WTC11 (cell line): ENCODE data around the gene NRXN3. TPM values are rescaled to one million over a fixed set of nuclear protein-coding genes. Genes with fewer than 3 reads are reported as not detected.

Experiments
- ATAC-seq: fragments of 200-7000 bp; cut with Tn5 transposase; 2 replicates; pipeline ENCODE4 v1.10.0; 2021; ENCODE audit warnings: mild to moderate bottlenecking, moderate library complexity
- CTCF ChIA-PET: fragments of 300-600 bp; sonication (Branson Sonifier 250); formaldehyde crosslinking; loops from one replicate; lab custom pipeline; 2021; ENCODE audit warnings: antibody characterized with exemption; lab: Charles Lee
- POLR2A ChIA-PET: fragments of 350-600 bp; sonication (Branson Sonifier 250); formaldehyde crosslinking; loops from one replicate; lab custom pipeline; 2021; ENCODE audit warnings: antibody characterized with exemption; lab: Charles Lee
- DNase-seq: peaks from one replicate; pipeline ENCODE4 v3.0.0; 2021; ENCODE audit warnings: low spot score
- H3K27ac Mint-ChIP-seq: 2 replicates; pipeline ENCODE4 v1.8.0; 2021; ENCODE audit warnings: mixed read lengths
- H3K27me3 Mint-ChIP-seq: 2 replicates; pipeline ENCODE4 v1.8.0; 2021; ENCODE audit warnings: low read depth, mild to moderate bottlenecking, moderate library complexity, mixed read lengths
- H3K36me3 Mint-ChIP-seq: 2 replicates; pipeline ENCODE4 v1.8.0; 2021; ENCODE audit warnings: mixed read lengths
- H3K4me1 Mint-ChIP-seq: 2 replicates; pipeline ENCODE4 v1.8.0; 2022; ENCODE audit warnings: mixed read lengths
- H3K4me3 Mint-ChIP-seq: 2 replicates; pipeline ENCODE4 v1.8.0; 2021; ENCODE audit warnings: mild to moderate bottlenecking, moderate library complexity, mixed read lengths
- H3K9me3 Mint-ChIP-seq: 2 replicates; pipeline ENCODE4 v1.8.0; 2021; ENCODE audit warnings: mixed read lengths
- CBFB ChIP-seq: sonication (generic); formaldehyde crosslinking; IDR thresholded peaks from 2 replicates; pipeline ENCODE4 v1.8.1; 2022; ENCODE audit warnings: mild to moderate bottlenecking, low read depth, missing genetic modification reagents
- ELF4 ChIP-seq: sonication (generic); formaldehyde crosslinking; IDR thresholded peaks from 2 replicates; pipeline ENCODE4 v1.8.1; 2022; ENCODE audit warnings: low read depth, mild to moderate bottlenecking, moderate library complexity, missing genetic modification reagents
- FOXK1 ChIP-seq: sonication (generic); formaldehyde crosslinking; IDR thresholded peaks from 2 replicates; pipeline ENCODE4 v1.8.0; 2022; ENCODE audit warnings: mild to moderate bottlenecking, moderate library complexity, missing genetic modification reagents
- GABPB1 ChIP-seq: sonication (generic); formaldehyde crosslinking; IDR thresholded peaks from 2 replicates; pipeline ENCODE4 v1.8.1; 2023; ENCODE audit warnings: mild to moderate bottlenecking, missing genetic modification reagents
- GRHL2 ChIP-seq: fragments of 250-450 bp; sonication (Bioruptor Pico); IDR thresholded peaks from 2 replicates; pipeline ENCODE4 v1.8.0; 2022; ENCODE audit warnings: mild to moderate bottlenecking, moderate library complexity; ENCODE audit not compliant: insufficient replicate concordance, severe bottlenecking
- MXD4 ChIP-seq: fragments of 250-450 bp; sonication (Bioruptor Pico); IDR thresholded peaks from 2 replicates; pipeline ENCODE4 v1.8.0; 2021; ENCODE audit warnings: mild to moderate bottlenecking, moderate library complexity, borderline replicate concordance
- NFATC4 ChIP-seq: fragments of 250-450 bp; sonication (Bioruptor Pico); IDR thresholded peaks from 2 replicates; pipeline ENCODE4 v1.9.0; 2021; ENCODE audit warnings: mild to moderate bottlenecking
- NFE2L1 ChIP-seq: sonication (generic); formaldehyde crosslinking; IDR thresholded peaks from 2 replicates; pipeline ENCODE4 v1.8.1; 2023; ENCODE audit warnings: missing genetic modification reagents
- OVOL2 ChIP-seq: fragments of 250-450 bp; sonication (Bioruptor Pico); IDR thresholded peaks from 2 replicates; pipeline ENCODE4 v1.9.0; 2021; ENCODE audit warnings: mild to moderate bottlenecking, borderline replicate concordance
- PRDM15 ChIP-seq: sonication (generic); formaldehyde crosslinking; IDR thresholded peaks from 2 replicates; pipeline ENCODE4 v1.8.0; 2022; ENCODE audit warnings: missing genetic modification reagents
- SP1 ChIP-seq: sonication (generic); formaldehyde crosslinking; conservative IDR thresholded peaks from 2 replicates; pipeline ENCODE4 v1.8.1; 2022; ENCODE audit warnings: missing genetic modification reagents
- TEAD4 ChIP-seq: sonication (generic); formaldehyde crosslinking; IDR thresholded peaks from 2 replicates; pipeline ENCODE4 v1.8.0; 2022; ENCODE audit warnings: mild to moderate bottlenecking, missing genetic modification reagents
- TP53 ChIP-seq: sonication (generic); formaldehyde crosslinking; IDR thresholded peaks from 2 replicates; pipeline ENCODE4 v1.8.1; 2023; ENCODE audit warnings: mild to moderate bottlenecking, missing genetic modification reagents
- ZMAT4 ChIP-seq: fragments of 250-450 bp; sonication (Bioruptor Pico); IDR thresholded peaks from 2 replicates; pipeline ENCODE4 v1.9.0; 2021; ENCODE audit warnings: mild to moderate bottlenecking
- ZNF138 ChIP-seq: sonication (generic); formaldehyde crosslinking; conservative IDR thresholded peaks from 2 replicates; pipeline ENCODE4 v1.8.1; 2022; ENCODE audit warnings: mild to moderate bottlenecking, moderate library complexity, missing genetic modification reagents
- ZNF396 ChIP-seq: fragments of 250-450 bp; sonication (Bioruptor Pico); IDR thresholded peaks from 2 replicates; pipeline ENCODE4 v1.8.0; 2021; ENCODE audit warnings: mild to moderate bottlenecking, moderate library complexity, borderline replicate concordance
- ZNF416 ChIP-seq: fragments of 250-450 bp; sonication (Bioruptor Pico); IDR thresholded peaks from 2 replicates; pipeline ENCODE4 v1.9.0; 2021; ENCODE audit warnings: mild to moderate bottlenecking, inconsistent platforms
- ZNF423 ChIP-seq: fragments of 250-450 bp; sonication (Bioruptor Pico); IDR thresholded peaks from 2 replicates; pipeline ENCODE4 v2.1.2; 2022; ENCODE audit warnings: mild to moderate bottlenecking, moderate library complexity
- ZSCAN18 ChIP-seq: fragments of 250-450 bp; sonication (Bioruptor Pico); IDR thresholded peaks from 2 replicates; pipeline ENCODE4 v2.1.2; 2022; ENCODE audit warnings: mild to moderate bottlenecking, moderate library complexity
- total RNA-seq: library from RNA; stranded (reverse); gene quantifications from 3 replicates; pipeline ENCODE4 v1.2.3, GENCODE V29; 2021
- TF ChIP-seq, protein P1 (sequence below): fragments of 250-450 bp; sonication (Bioruptor Pico); IDR thresholded peaks from 2 replicates; pipeline ENCODE4 v1.8.0; 2021; ENCODE audit warnings: mild to moderate bottlenecking
- TF ChIP-seq, protein P2 (sequence below): sonication (generic); formaldehyde crosslinking; IDR thresholded peaks from 2 replicates; pipeline ENCODE4 v1.8.0; 2023; ENCODE audit warnings: missing genetic modification reagents, mild to moderate bottlenecking, borderline replicate concordance
- TF ChIP-seq, protein P3 (sequence below): fragments of 250-450 bp; sonication (Bioruptor Pico); IDR thresholded peaks from 2 replicates; pipeline ENCODE4 v1.9.0; 2021; ENCODE audit warnings: mild to moderate bottlenecking
- TF ChIP-seq, protein P4 (sequence below): sonication (generic); formaldehyde crosslinking; IDR thresholded peaks from 2 replicates; pipeline ENCODE4 v1.8.0; 2022; ENCODE audit warnings: mild to moderate bottlenecking, missing genetic modification reagents

NRXN3 gene
- total RNA-seq, 1 experiment from 2014 or later = 3.0 TPM

DNA sequence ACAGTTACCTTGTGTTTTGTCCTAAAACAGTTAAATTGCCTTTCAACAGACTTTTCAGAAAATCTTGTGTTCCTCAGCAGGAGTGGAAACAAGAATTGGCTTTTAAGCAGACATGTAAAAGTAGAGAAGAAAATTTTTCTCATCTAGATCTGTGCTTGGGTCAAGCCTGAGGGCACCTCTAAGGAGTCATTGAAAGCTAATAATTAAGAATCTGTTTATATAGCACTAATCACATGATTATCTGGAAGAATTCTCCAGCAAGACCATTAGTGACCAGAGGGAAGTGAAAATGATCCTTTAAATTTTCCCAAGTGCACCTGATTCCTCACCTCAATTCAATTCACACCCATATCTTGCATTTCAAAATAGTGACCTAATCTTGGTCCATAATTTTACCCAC lies 1746.1 kb downstream of the NRXN3 start:
- ATAC-seq (no peak), DNase-seq (no peak)
- peaks cover 3% of the 10 kb centered on the region; the same call in 1 of the 2 replicates for H3K27me3 Mint-ChIP-seq
- H3K9me3 Mint-ChIP-seq = peaks cover 57% of the 10 kb centered on the region
- ChIA-PET POLR2A (no interaction called here), CTCF (no interaction called here)
- no peaks in the 10 kb centered on the region for H3K4me1 Mint-ChIP-seq
- H3K36me3 Mint-ChIP-seq = peaks cover 12% of the 10 kb centered on the region
- H3K27ac Mint-ChIP-seq = no peak overlapping the region
- H3K4me3 Mint-ChIP-seq = no peak overlapping the region
- TF ChIP-seq NFE2L1 (no peak), SP1 (CRISPR knock-in tag) (no peak), ZNF138 (CRISPR knock-in tag) (no peak), TEAD4 (no peak), TP53 (no peak), PRDM15 (CRISPR knock-in tag) (no peak), ZNF416 (no peak), ZNF423 (CRISPR knock-in tag) (no peak), OVOL2 (no peak), GRHL2 (CRISPR knock-in tag) (no peak), ELF4 (CRISPR knock-in tag) (no peak)
- TF ChIP-seq, protein P1, sequence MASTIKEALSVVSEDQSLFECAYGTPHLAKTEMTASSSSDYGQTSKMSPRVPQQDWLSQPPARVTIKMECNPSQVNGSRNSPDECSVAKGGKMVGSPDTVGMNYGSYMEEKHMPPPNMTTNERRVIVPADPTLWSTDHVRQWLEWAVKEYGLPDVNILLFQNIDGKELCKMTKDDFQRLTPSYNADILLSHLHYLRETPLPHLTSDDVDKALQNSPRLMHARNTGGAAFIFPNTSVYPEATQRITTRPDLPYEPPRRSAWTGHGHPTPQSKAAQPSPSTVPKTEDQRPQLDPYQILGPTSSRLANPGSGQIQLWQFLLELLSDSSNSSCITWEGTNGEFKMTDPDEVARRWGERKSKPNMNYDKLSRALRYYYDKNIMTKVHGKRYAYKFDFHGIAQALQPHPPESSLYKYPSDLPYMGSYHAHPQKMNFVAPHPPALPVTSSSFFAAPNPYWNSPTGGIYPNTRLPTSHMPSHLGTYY = no peak

- no peaks in the 10 kb centered on the region for H3K4me1 Mint-ChIP-seq
- ChIA-PET POLR2A (no interaction called here), CTCF (no interaction called here)
- ATAC-seq = no peak
- peaks cover 3% of the 10 kb centered on the region; the same call in 1 of the 2 replicates for H3K27me3 Mint-ChIP-seq
- H3K36me3 Mint-ChIP-seq = peaks cover 12% of the 10 kb centered on the region
- TF ChIP-seq GABPB1 (CRISPR knock-in tag) = no peak
- TF ChIP-seq MXD4 = no peak
- TF ChIP-seq FOXK1 = no peak
- no peak for TF ChIP-seq ZNF396 (CRISPR knock-in tag)
- TF ChIP-seq, protein P2, sequence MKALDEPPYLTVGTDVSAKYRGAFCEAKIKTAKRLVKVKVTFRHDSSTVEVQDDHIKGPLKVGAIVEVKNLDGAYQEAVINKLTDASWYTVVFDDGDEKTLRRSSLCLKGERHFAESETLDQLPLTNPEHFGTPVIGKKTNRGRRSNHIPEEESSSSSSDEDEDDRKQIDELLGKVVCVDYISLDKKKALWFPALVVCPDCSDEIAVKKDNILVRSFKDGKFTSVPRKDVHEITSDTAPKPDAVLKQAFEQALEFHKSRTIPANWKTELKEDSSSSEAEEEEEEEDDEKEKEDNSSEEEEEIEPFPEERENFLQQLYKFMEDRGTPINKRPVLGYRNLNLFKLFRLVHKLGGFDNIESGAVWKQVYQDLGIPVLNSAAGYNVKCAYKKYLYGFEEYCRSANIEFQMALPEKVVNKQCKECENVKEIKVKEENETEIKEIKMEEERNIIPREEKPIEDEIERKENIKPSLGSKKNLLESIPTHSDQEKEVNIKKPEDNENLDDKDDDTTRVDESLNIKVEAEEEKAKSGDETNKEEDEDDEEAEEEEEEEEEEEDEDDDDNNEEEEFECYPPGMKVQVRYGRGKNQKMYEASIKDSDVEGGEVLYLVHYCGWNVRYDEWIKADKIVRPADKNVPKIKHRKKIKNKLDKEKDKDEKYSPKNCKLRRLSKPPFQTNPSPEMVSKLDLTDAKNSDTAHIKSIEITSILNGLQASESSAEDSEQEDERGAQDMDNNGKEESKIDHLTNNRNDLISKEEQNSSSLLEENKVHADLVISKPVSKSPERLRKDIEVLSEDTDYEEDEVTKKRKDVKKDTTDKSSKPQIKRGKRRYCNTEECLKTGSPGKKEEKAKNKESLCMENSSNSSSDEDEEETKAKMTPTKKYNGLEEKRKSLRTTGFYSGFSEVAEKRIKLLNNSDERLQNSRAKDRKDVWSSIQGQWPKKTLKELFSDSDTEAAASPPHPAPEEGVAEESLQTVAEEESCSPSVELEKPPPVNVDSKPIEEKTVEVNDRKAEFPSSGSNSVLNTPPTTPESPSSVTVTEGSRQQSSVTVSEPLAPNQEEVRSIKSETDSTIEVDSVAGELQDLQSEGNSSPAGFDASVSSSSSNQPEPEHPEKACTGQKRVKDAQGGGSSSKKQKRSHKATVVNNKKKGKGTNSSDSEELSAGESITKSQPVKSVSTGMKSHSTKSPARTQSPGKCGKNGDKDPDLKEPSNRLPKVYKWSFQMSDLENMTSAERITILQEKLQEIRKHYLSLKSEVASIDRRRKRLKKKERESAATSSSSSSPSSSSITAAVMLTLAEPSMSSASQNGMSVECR (CRISPR knock-in tag) = no peak
- no peak for TF ChIP-seq CBFB (CRISPR knock-in tag)
- TF ChIP-seq, protein P3, sequence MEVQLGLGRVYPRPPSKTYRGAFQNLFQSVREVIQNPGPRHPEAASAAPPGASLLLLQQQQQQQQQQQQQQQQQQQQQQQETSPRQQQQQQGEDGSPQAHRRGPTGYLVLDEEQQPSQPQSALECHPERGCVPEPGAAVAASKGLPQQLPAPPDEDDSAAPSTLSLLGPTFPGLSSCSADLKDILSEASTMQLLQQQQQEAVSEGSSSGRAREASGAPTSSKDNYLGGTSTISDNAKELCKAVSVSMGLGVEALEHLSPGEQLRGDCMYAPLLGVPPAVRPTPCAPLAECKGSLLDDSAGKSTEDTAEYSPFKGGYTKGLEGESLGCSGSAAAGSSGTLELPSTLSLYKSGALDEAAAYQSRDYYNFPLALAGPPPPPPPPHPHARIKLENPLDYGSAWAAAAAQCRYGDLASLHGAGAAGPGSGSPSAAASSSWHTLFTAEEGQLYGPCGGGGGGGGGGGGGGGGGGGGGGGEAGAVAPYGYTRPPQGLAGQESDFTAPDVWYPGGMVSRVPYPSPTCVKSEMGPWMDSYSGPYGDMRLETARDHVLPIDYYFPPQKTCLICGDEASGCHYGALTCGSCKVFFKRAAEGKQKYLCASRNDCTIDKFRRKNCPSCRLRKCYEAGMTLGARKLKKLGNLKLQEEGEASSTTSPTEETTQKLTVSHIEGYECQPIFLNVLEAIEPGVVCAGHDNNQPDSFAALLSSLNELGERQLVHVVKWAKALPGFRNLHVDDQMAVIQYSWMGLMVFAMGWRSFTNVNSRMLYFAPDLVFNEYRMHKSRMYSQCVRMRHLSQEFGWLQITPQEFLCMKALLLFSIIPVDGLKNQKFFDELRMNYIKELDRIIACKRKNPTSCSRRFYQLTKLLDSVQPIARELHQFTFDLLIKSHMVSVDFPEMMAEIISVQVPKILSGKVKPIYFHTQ (CRISPR knock-in tag) = no peak
- TF ChIP-seq ZMAT4 (CRISPR knock-in tag) = no peak
- TF ChIP-seq, protein P4, sequence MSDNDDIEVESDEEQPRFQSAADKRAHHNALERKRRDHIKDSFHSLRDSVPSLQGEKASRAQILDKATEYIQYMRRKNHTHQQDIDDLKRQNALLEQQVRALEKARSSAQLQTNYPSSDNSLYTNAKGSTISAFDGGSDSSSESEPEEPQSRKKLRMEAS (CRISPR knock-in tag) = no peak
- no peak for TF ChIP-seq TP53
- TF ChIP-seq NFATC4 (CRISPR knock-in tag) = no peak
- TF ChIP-seq ZSCAN18 = no peak
- DNase-seq = no peak
- H3K9me3 Mint-ChIP-seq = peaks cover 57% of the 10 kb centered on the region
- H3K27ac Mint-ChIP-seq = no peak overlapping the region
- no peak overlapping the region for H3K4me3 Mint-ChIP-seq
Measured at GRCh38 chr14:79916892-79917291, 1746.7 kb downstream of the NRXN3 start.
